Esophagus muscularis mucosa (tissue), 4 donors: Measurements from ENCODE around the gene TSLP. TPM values are rescaled to one million over a fixed set of nuclear protein-coding genes. Genes with fewer than 3 reads are reported as not detected.

ENCODE experiments used
- total RNA-seq, 4 donors: library from RNA; depleted of rRNA; stranded (reverse); fragments of >200 nt; gene quantifications; one replicate each; pipeline versions ENCODE4 v1.1.0 to v1.2.1, GENCODE V29; 2016

TSLP gene
- total RNA-seq, 4 donors from 2014 or later: 0.83 to 2.9 (median 1.6) TPM

Other genes starting within 250 kb of the TSLP start
- gene WDR36, start 20.6 kb downstream of the TSLP start, total RNA-seq: 10 to 100 TPM; 13.7 to 26.3 (median 19.9) TPM
- 1 to 10 TPM in 3 of 4 donors, under 1 TPM in 1; 0.42 to 5.3 (median 3.5) TPM for gene CAMK4, start 152.7 kb downstream of the TSLP start, total RNA-seq